IMR-90 (cell line): ENCODE measurements around the gene LRRC75B. TPM values are rescaled to one million over a fixed set of nuclear protein-coding genes. Genes with fewer than 3 reads are reported as not detected.

ENCODE experiments used
- ATAC-seq: fragments of 200-7000 bp; cut with Tn5 transposase; 2 replicates; pipeline ENCODE4 v1.9.1; 2020; ENCODE audit warnings: low read depth, mild to moderate bottlenecking, moderate library complexity
- BruUV-seq: library from RNA; stranded (reverse); fragments of 400-500 nt; replicated peaks from 2 replicates; lab custom pipeline; 2021; lab: Mats Ljungman, UMichigan
- CTCF ChIA-PET: fragments of 300-600 bp; formaldehyde crosslinking; extraction: SDS; loops from one replicate; lab custom pipeline; 2021; ENCODE audit warnings: antibody characterized with exemption; lab: Yijun Ruan, JAX
- POLR2A ChIA-PET: fragments of 300-600 bp; sonication (Branson Sonifier 250); formaldehyde crosslinking; loops from one replicate; lab custom pipeline; 2022; ENCODE audit warnings: antibody characterized with exemption; ENCODE audit not compliant: unreplicated experiment; lab: Charles Lee
- DNase-seq: peaks from one replicate; pipeline ENCODE4 v3.0.0; 2013
- H2AFZ ChIP-seq: replicated peaks from 2 replicates; pipeline ENCODE3; 2013; ENCODE audit warnings: low read length, mild to moderate bottlenecking; ENCODE audit not compliant: poor library complexity
- H2AK5ac ChIP-seq: 2 replicates; pipeline ENCODE4 v1.6.1; 2013; ENCODE audit warnings: low read depth, low read length, inconsistent platforms
- H2AK9ac ChIP-seq: replicated peaks from 2 replicates; pipeline ENCODE3; 2013; ENCODE audit warnings: mild to moderate bottlenecking, low read depth, low read length, moderate library complexity; ENCODE audit not compliant: poor library complexity
- H2BK120ac ChIP-seq: 2 replicates; pipeline ENCODE4 v1.6.1; 2013; ENCODE audit warnings: low read depth, low read length, inconsistent platforms
- H2BK15ac ChIP-seq: 3 replicates; pipeline ENCODE4 v1.6.1; 2013; ENCODE audit warnings: low read depth, low read length, inconsistent platforms
- H2BK20ac ChIP-seq: 2 replicates; pipeline ENCODE4 v1.6.1; 2013; ENCODE audit warnings: low read depth, mild to moderate bottlenecking, inconsistent platforms, low read length, moderate library complexity
- H2BK5ac ChIP-seq: 2 replicates; pipeline ENCODE4 v1.6.1; 2013; ENCODE audit warnings: mild to moderate bottlenecking, low read depth, low read length, inconsistent platforms; ENCODE audit not compliant: poor library complexity, severe bottlenecking
- H3K14ac ChIP-seq: replicated peaks from 2 replicates; pipeline ENCODE4 v1.6.1; 2013; ENCODE audit warnings: low read depth, low read length, inconsistent platforms
- H3K18ac ChIP-seq: 2 replicates; pipeline ENCODE4 v1.6.1; 2013; ENCODE audit warnings: low read depth, low read length, control low read depth
- H3K23ac ChIP-seq: 2 replicates; pipeline ENCODE4 v1.6.1; 2013; ENCODE audit warnings: low read depth, low read length, inconsistent platforms
- H3K27ac ChIP-seq: 2 replicates; pipeline ENCODE4 v1.5.1; 2013; ENCODE audit warnings: mild to moderate bottlenecking, control low read depth, low read length; ENCODE audit not compliant: insufficient read depth
- H3K27me3 ChIP-seq: 2 replicates; pipeline ENCODE4 v1.6.1; 2013; ENCODE audit warnings: low read length; ENCODE audit not compliant: control insufficient read depth, insufficient read depth
- H3K36me3 ChIP-seq: 2 replicates; pipeline ENCODE4 v1.6.1; 2013; ENCODE audit warnings: low read length, mixed read lengths; ENCODE audit not compliant: control insufficient read depth, insufficient read depth
- H3K4ac ChIP-seq: 2 replicates; pipeline ENCODE4 v1.6.1; 2013; ENCODE audit warnings: low read depth, low read length, inconsistent platforms
- H3K4me1 ChIP-seq: 2 replicates; pipeline ENCODE4 v1.6.1; 2013; ENCODE audit warnings: low read length, mixed read lengths; ENCODE audit not compliant: control insufficient read depth, insufficient read depth
- H3K4me2 ChIP-seq: 2 replicates; pipeline ENCODE4 v1.6.1; 2013; ENCODE audit warnings: low read depth, mild to moderate bottlenecking, control low read depth, low read length, moderate library complexity
- H3K4me3 ChIP-seq: 2 replicates; pipeline ENCODE4 v1.5.1; 2013; ENCODE audit warnings: low read depth, mild to moderate bottlenecking, control low read depth, low read length, moderate library complexity; ENCODE audit not compliant: insufficient read depth
- H3K56ac ChIP-seq: 2 replicates; pipeline ENCODE4 v1.6.1; 2013; ENCODE audit warnings: low read length, inconsistent platforms; ENCODE audit not compliant: insufficient read depth; ENCODE audit errors: extremely low read depth
- H3K79me1 ChIP-seq, 2 experiments: 2 replicates each; pipeline ENCODE4 v1.6.1; 2013; ENCODE audit warnings: low read length in 2 of 2, inconsistent platforms in 1 of 2, low read depth in 1 of 2
- H3K9ac ChIP-seq: 2 replicates; pipeline ENCODE4 v1.6.1; 2013; ENCODE audit warnings: low read depth, low read length, control low read depth
- H3K9me1 ChIP-seq: 2 replicates; pipeline ENCODE4 v1.6.1; 2013; ENCODE audit warnings: low read length, inconsistent platforms; ENCODE audit not compliant: insufficient read depth
- H3K9me3 ChIP-seq: 2 replicates; pipeline ENCODE4 v1.6.1; 2013; ENCODE audit warnings: low read length; ENCODE audit not compliant: control insufficient read depth, insufficient read depth
- H4K20me1 ChIP-seq: 2 replicates; pipeline ENCODE4 v1.6.1; 2013; ENCODE audit warnings: low read length, inconsistent platforms; ENCODE audit not compliant: insufficient read depth
- H4K5ac ChIP-seq: 2 replicates; pipeline ENCODE4 v1.6.1; 2013; ENCODE audit warnings: mild to moderate bottlenecking, low read depth, low read length, control low read depth
- H4K8ac ChIP-seq, 2 experiments: 2 replicates each; pipeline ENCODE4 v1.6.1; 2013; ENCODE audit warnings: low read depth in 2 of 2, low read length in 2 of 2, control low read depth in 1 of 2, inconsistent platforms in 1 of 2
- H4K91ac ChIP-seq: 2 replicates; pipeline ENCODE4 v1.6.1; 2013; ENCODE audit warnings: low read depth, low read length, inconsistent platforms; ENCODE audit not compliant: insufficient read depth
- CEBPB ChIP-seq: IDR thresholded peaks from 2 replicates; pipeline ENCODE4 v1.6.1; 2012; ENCODE audit warnings: low read depth, low read length, improper control_type of control experiment
- CHD1 ChIP-seq: IDR thresholded peaks from 2 replicates; pipeline ENCODE4 v1.6.1; 2012; ENCODE audit warnings: low read depth, low read length, improper control_type of control experiment
- MAZ ChIP-seq: IDR thresholded peaks from 2 replicates; pipeline ENCODE4 v1.6.1; 2012; ENCODE audit warnings: low read depth, mild to moderate bottlenecking, low read length, improper control_type of control experiment, moderate library complexity, borderline replicate concordance
- NFE2L2 ChIP-seq: fragments of 150-350 bp; IDR thresholded peaks from 2 replicates; pipeline ENCODE4 v1.6.1; 2016; ENCODE audit warnings: low read depth, mild to moderate bottlenecking, low read length
- POLR2A ChIP-seq: IDR thresholded peaks from 2 replicates; pipeline ENCODE4 v1.6.1; 2012; ENCODE audit warnings: mild to moderate bottlenecking, low read depth, low read length
- RAD21 ChIP-seq: IDR thresholded peaks from 2 replicates; pipeline ENCODE4 v1.6.1; 2012; ENCODE audit warnings: low read length, improper control_type of control experiment
- SMC3 ChIP-seq: fragments of 150-350 bp; IDR thresholded peaks from 2 replicates; pipeline ENCODE4 v1.6.1; 2016; ENCODE audit warnings: low read depth, mild to moderate bottlenecking, antibody characterized with exemption, low read length, moderate library complexity
- WGBS, 2 experiments: methylation state at CpG; one replicate each; pipeline versions ENCODE4 v1.1.5 to v1.1.7; 2013; ENCODE audit warnings: missing lambda C conversion rate in 2 of 2; ENCODE audit not compliant: insufficient read length in 1 of 2; ENCODE audit errors: extremely low coverage in 2 of 2; 5-methylcytosine and 5-hydroxymethylcytosine counted together
- dilution Hi-C: fragments of 300-500 bp; cut with HindIII; formaldehyde crosslinking; loops from one replicate; pipeline ENCODE4 v1.14.3; 2018; ENCODE audit warnings: low sequenced_read_pairs; ENCODE audit not compliant: unreplicated experiment
- in situ Hi-C: fragments of 300-500 bp; cut with MboI; formaldehyde crosslinking; loops from 3 replicates; pipeline ENCODE4 v1.14.3; 2019; ENCODE audit warnings: low sequenced_read_pairs, inconsistent platforms, mixed read lengths
- intact Hi-C: fragments of 100-400 bp; cut with micrococcal nuclease; formaldehyde crosslinking; loops from 2 replicates; pipeline ENCODE4 v1.10.0; 2022
- polyA plus RNA-seq, 3 experiments: library from polyadenylated mRNA; depleted of rRNA; stranded (reverse); fragments of >200 nt; gene quantifications; 2 replicates each; pipeline ENCODE4 v1.2.3, GENCODE V29; 2012; ENCODE audit warnings: low replicate concordance in 1 of 3
- total RNA-seq: library from RNA; depleted of rRNA; stranded (reverse); fragments of >200 nt; gene quantifications from 2 replicates; pipeline ENCODE4 v1.2.3, GENCODE V29; 2012

The LRRC75B gene
- total and polyA plus RNA-seq, 2 of the 4 experiments (the other 2 are of a cell fraction), result 1.6 to 10.7 TPM

GRCh38 chr22:24541681-24542515 is 51.0 kb downstream of the LRRC75B start:
- Histone ChIP-seq H4K5ac (no peak overlapping the region), H4K20me1 (peaks cover 12% of the 10 kb centered on the region; the same call in 1 of the 2 replicates), H3K36me3 (peaks cover 53% of the 10 kb centered on the region), H2AFZ (no peak overlapping the region), H3K4me3 (no peak overlapping the region), H2BK15ac (no peak overlapping the region), H3K4me2 (no peak overlapping the region), H2BK120ac (no peak overlapping the region), H3K9me3 (no peaks in the 10 kb centered on the region), H3K4ac (no peak overlapping the region), H3K18ac (no peak overlapping the region), H3K56ac (no peak overlapping the region), H3K9me1 (peaks cover 6% of the 10 kb centered on the region; the same call in 1 of the 2 replicates), H3K4me1 (peaks cover 2% of the 10 kb centered on the region; the same call in 1 of the 2 replicates), H3K27ac (no peak overlapping the region), H2BK5ac (no peak overlapping the region), H3K27me3 (no peaks in the 10 kb centered on the region), H3K14ac (no peak overlapping the region), H4K8ac (no peak overlapping the region), H3K79me1 (peaks cover 6 to 31% of the 10 kb centered on the region in 2 experiments; a peak in 3 of 4 replicates), H3K23ac (no peak overlapping the region), H2AK5ac (no peak overlapping the region), H3K9ac (no peak overlapping the region), H2AK9ac (no peak overlapping the region), H4K91ac (no peak overlapping the region), H2BK20ac (no peak overlapping the region)
- BruUV-seq, result no TSS peak
- dilution Hi-C loops, result no loop called here
- intact Hi-C loops, result no loop called here
- in situ Hi-C loops, result no loop called here
- CTCF ChIA-PET, result no interaction called here
- TF ChIP-seq SMC3 (no peak), MAZ (no peak), CHD1 (no peak), RAD21 (no peak), CEBPB (no peak), POLR2A (no peak), NFE2L2 (no peak)
- ATAC-seq (no peak), DNase-seq (no peak)
- POLR2A ChIA-PET, result no interaction called here
- WGBS, 2 experiments, result 100% methylated on average over 1 of the region's 6 CpGs; no CpG with 5 or more reads in 1 of the 2 experiments
